Karpas-422 (cell line): Measurements from ENCODE around the gene CFAP126. TPM values are rescaled to one million over a fixed set of nuclear protein-coding genes. Genes with fewer than 3 reads are reported as not detected.
"Not testable (repeated sequence)": the region's sequence is repeated elsewhere in the genome, so short reads cannot be mapped to it uniquely, and the experiment has no call there.

ENCODE experiments used
- DNase-seq: peaks from one replicate; pipeline ENCODE4 v3.0.0-alpha.2; 2015
- H2AFZ ChIP-seq: fragments of 200-600 bp; sonication (generic); 2 replicates; pipeline ENCODE4 v1.6.1; 2014; ENCODE audit warnings: antibody characterized with exemption, low read length, mixed read lengths
- H3K27ac ChIP-seq: fragments of 200-600 bp; sonication (generic); 2 replicates; pipeline ENCODE4 v1.5.1; 2014; ENCODE audit warnings: mild to moderate bottlenecking, low read length, moderate library complexity
- H3K27me3 ChIP-seq: fragments of 200-600 bp; sonication (generic); 2 replicates; pipeline ENCODE4 v1.6.1; 2014; ENCODE audit warnings: low read length, mixed read lengths
- H3K36me3 ChIP-seq: fragments of 200-600 bp; sonication (generic); 2 replicates; pipeline ENCODE4 v1.6.1; 2014; ENCODE audit warnings: low read length, mixed read lengths; ENCODE audit not compliant: insufficient read depth
- H3K4me1 ChIP-seq: fragments of 200-600 bp; sonication (generic); 2 replicates; pipeline ENCODE4 v1.6.1; 2014; ENCODE audit warnings: mild to moderate bottlenecking, low read length, mixed read lengths
- H3K4me2 ChIP-seq: fragments of 200-600 bp; sonication (generic); 2 replicates; pipeline ENCODE4 v1.6.1; 2014; ENCODE audit warnings: low read length, low read depth, mild to moderate bottlenecking; ENCODE audit not compliant: poor library complexity, severe bottlenecking
- H3K4me3 ChIP-seq: fragments of 200-600 bp; sonication (generic); 2 replicates; pipeline ENCODE4 v1.5.1; 2014; ENCODE audit warnings: mild to moderate bottlenecking, antibody characterized with exemption, low read length, mixed read lengths
- H3K79me2 ChIP-seq: fragments of 200-600 bp; sonication (generic); 2 replicates; pipeline ENCODE4 v1.6.1; 2014; ENCODE audit warnings: mild to moderate bottlenecking, low read length, mixed read lengths
- H3K9ac ChIP-seq: fragments of 200-600 bp; sonication (generic); 2 replicates; pipeline ENCODE4 v1.6.0; 2014; ENCODE audit warnings: low read length
- H3K9me2 ChIP-seq: fragments of 200-600 bp; sonication (generic), shearing (Covaris generic); replicated peaks from 2 replicates; pipeline ENCODE4 v1.6.0; 2014; ENCODE audit warnings: mild to moderate bottlenecking, low read length, moderate library complexity; ENCODE audit not compliant: insufficient read depth
- H3K9me3 ChIP-seq: fragments of 300-700, 200-600 bp; sonication (generic); 2 replicates; pipeline ENCODE4 v1.6.1; 2014; ENCODE audit warnings: low read length, mixed read lengths
- H4K20me1 ChIP-seq: fragments of 200-600 bp; sonication (generic); 2 replicates; pipeline ENCODE4 v1.6.1; 2014; ENCODE audit warnings: mild to moderate bottlenecking, antibody characterized with exemption, low read length, low read depth; ENCODE audit not compliant: insufficient read depth
- small RNA-seq: library from RNA; depleted of rRNA; stranded (forward); fragments of <200 nt; gene quantifications from one replicate; pipeline ENCODE3, GENCODE V24; 2014
- total RNA-seq: library from RNA; depleted of rRNA; stranded (reverse); fragments of >200 nt; shearing (Covaris generic); gene quantifications from 2 replicates; pipeline ENCODE4 v1.2.3, GENCODE V29; 2014; ENCODE audit warnings: low replicate concordance; rRNA removed

Gene CFAP126
- total RNA-seq, 1 experiment from 2014 or later = not detected

DNA sequence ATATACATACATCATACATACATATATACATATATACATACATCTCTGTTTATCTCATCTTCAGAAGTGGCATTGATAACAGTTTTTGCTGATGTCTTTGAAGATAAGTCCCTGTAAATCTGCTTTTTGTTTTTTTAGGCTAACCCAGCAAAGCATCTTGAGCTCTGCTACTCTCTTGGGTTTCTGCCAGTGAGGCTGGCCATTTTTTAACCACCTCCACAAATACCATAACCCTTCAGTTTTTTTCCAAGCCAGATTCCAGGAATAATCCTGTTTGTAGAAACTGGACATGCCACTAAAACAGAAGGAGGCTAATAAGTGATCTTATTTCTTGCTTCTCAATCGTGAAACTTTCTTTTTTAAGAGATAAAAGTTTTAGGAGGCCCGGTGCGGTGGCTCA, 31.9 kb downstream of the CFAP126 start:
- no peaks in the 10 kb centered on the region for H3K79me2 ChIP-seq
- no peak overlapping the region for H3K27ac ChIP-seq
- H3K4me2 ChIP-seq = no peak overlapping the region
- H3K4me3 ChIP-seq = no peak overlapping the region
- H3K9me2 ChIP-seq = no peaks in the 10 kb centered on the region
- no peak for DNase-seq
- H3K9ac ChIP-seq = no peak overlapping the region
- no peaks in the 10 kb centered on the region for H4K20me1 ChIP-seq
- H3K4me1 ChIP-seq = no peaks in the 10 kb centered on the region
- H3K9me3 ChIP-seq = no peaks in the 10 kb centered on the region
- no peak overlapping the region for H2AFZ ChIP-seq
- H3K36me3 ChIP-seq = peaks cover 16% of the 10 kb centered on the region; the same call in 1 of the 2 replicates
- H3K27me3 ChIP-seq = no peaks in the 10 kb centered on the region

- no peaks in the 10 kb centered on the region for H3K9me2 ChIP-seq
- H3K4me3 ChIP-seq = no peak overlapping the region
- H3K4me2 ChIP-seq = no peak overlapping the region
- no peaks in the 10 kb centered on the region for H3K4me1 ChIP-seq
- peak; percentile 24 for DNase-seq
- no peaks in the 10 kb centered on the region for H3K79me2 ChIP-seq
- H3K36me3 ChIP-seq = peaks cover 16% of the 10 kb centered on the region; the same call in 1 of the 2 replicates
- no peak overlapping the region for H3K9ac ChIP-seq
- no peaks in the 10 kb centered on the region for H4K20me1 ChIP-seq
- no peaks in the 10 kb centered on the region for H3K27me3 ChIP-seq
- H3K9me3 ChIP-seq = no peaks in the 10 kb centered on the region
- no peak overlapping the region for H3K27ac ChIP-seq
- no peak overlapping the region for H2AFZ ChIP-seq
Observed at GRCh38 chr1:161333166-161333565, 34.5 kb downstream of the CFAP126 start.

DNA sequence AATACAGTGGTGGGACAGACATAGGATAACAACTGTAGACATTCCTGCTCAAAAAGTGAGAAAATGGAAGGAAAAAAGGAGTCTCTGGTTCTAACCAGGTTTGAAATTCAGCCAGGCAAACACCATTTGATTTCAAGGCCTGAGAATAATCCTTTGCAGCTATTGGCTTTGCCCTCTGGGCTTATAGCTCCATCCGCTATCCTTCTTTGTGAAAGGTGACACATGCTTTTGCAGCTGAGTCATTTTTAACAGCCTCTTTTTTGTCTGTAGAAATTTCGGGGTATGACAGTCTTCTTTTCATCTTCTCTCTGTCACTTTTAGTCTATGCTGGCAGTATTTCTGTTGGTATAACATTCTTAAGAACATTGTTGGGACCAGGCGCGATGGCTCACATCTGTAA, 37.3 kb downstream of the CFAP126 start:
- no peak overlapping the region for H3K27ac ChIP-seq
- H3K4me2 ChIP-seq = no peak overlapping the region
- H4K20me1 ChIP-seq = no peaks in the 10 kb centered on the region
- DNase-seq = peak; percentile 37
- H3K9ac ChIP-seq = no peak overlapping the region
- H3K36me3 ChIP-seq = peaks cover 21% of the 10 kb centered on the region; the same call in 1 of the 2 replicates
- no peak overlapping the region for H3K4me3 ChIP-seq
- no peaks in the 10 kb centered on the region for H3K9me3 ChIP-seq
- no peaks in the 10 kb centered on the region for H3K4me1 ChIP-seq
- H3K79me2 ChIP-seq = no peaks in the 10 kb centered on the region
- H3K27me3 ChIP-seq = no peaks in the 10 kb centered on the region
- H2AFZ ChIP-seq = no peak overlapping the region
- H3K9me2 ChIP-seq = no peaks in the 10 kb centered on the region

GRCh38 chr1:161324020-161324419, 43.7 kb downstream of the CFAP126 start:
- no peak overlapping the region for H3K4me2 ChIP-seq
- no peak overlapping the region for H3K4me3 ChIP-seq
- no peaks in the 10 kb centered on the region for H4K20me1 ChIP-seq
- no peak overlapping the region for H3K27ac ChIP-seq
- no peaks in the 10 kb centered on the region for H3K9me2 ChIP-seq
- no peaks in the 10 kb centered on the region for H3K9me3 ChIP-seq
- no peaks in the 10 kb centered on the region for H3K27me3 ChIP-seq
- H3K36me3 ChIP-seq = peaks cover 5% of the 10 kb centered on the region; the same call in 1 of the 2 replicates
- DNase-seq = peak; percentile 29
- peaks cover 17% of the 10 kb centered on the region for H3K4me1 ChIP-seq
- H2AFZ ChIP-seq = no peak overlapping the region
- H3K9ac ChIP-seq = no peak overlapping the region
- peaks cover 18% of the 10 kb centered on the region for H3K79me2 ChIP-seq

GRCh38 chr1:161315841-161316674, 51.6 kb downstream of the CFAP126 start:
- H3K9ac ChIP-seq = peak overlapping the region; percentile 95
- H2AFZ ChIP-seq, H4K20me1 ChIP-seq, H3K9me3 ChIP-seq, H3K36me3 ChIP-seq, H3K27me3 ChIP-seq, H3K9me2 ChIP-seq: not testable (repeated sequence)
- peak overlapping the region; percentile 100 for H3K4me2 ChIP-seq
- peak overlapping the region; percentile 88 for H3K27ac ChIP-seq
- DNase-seq = peak; percentile 73
- peaks cover 34% of the 10 kb centered on the region for H3K79me2 ChIP-seq
- peak overlapping the region; percentile 95 for H3K4me3 ChIP-seq
- H3K4me1 ChIP-seq = peaks cover 49% of the 10 kb centered on the region

Small RNA genes lying within 50 kb of the gene (small RNA-seq; reads per million reads assigned to genes)
- gene AL592295.2 (not detected), gene RNU6-481P (not detected)

Other genes with a start within 250 kb of the CFAP126 start
- 34.1 and 71.0 TPM in 2 replicates for gene PFDN2, start 249.8 kb downstream of the CFAP126 start, total RNA-seq
- gene NIT1, start 249.8 kb downstream of the CFAP126 start, total RNA-seq = 41.5 and 44.0 TPM in 2 replicates
- 24.2 and 25.6 TPM in 2 replicates for gene DEDD, start 235.2 kb downstream of the CFAP126 start, total RNA-seq
- gene UFC1, start 213.9 kb downstream of the CFAP126 start, total RNA-seq = 72.5 and 100.0 TPM in 2 replicates
- 21.9 and 43.9 TPM in 2 replicates for gene USP21, start 208.4 kb downstream of the CFAP126 start, total RNA-seq
- 37.0 and 60.8 TPM in 2 replicates for gene PPOX, start 201.4 kb downstream of the CFAP126 start, total RNA-seq
- 34.9 and 54.7 TPM in 2 replicates for gene B4GALT3, start 190.4 kb downstream of the CFAP126 start, total RNA-seq
- gene ADAMTS4, start 168.8 kb downstream of the CFAP126 start, total RNA-seq = 0.15 TPM in 1 of 2 replicates, not detected in the other
- 134 and 167 TPM in 2 replicates for gene NDUFS2, start 165.5 kb downstream of the CFAP126 start, total RNA-seq
- not detected in 2 replicates for gene FCER1G, start 152.6 kb downstream of the CFAP126 start, total RNA-seq
- not detected in 2 replicates for gene APOA2, start 144.2 kb downstream of the CFAP126 start, total RNA-seq
- 9.5 and 12.6 TPM in 2 replicates for gene TOMM40L, start 141.8 kb downstream of the CFAP126 start, total RNA-seq
- not detected in 2 replicates for gene NR1I3, start 129.7 kb downstream of the CFAP126 start, total RNA-seq
- gene PCP4L1, start 109.1 kb downstream of the CFAP126 start, total RNA-seq = 0.14 TPM in 1 of 2 replicates, not detected in the other
- gene MPZ, start 57.9 kb downstream of the CFAP126 start, total RNA-seq = 4.0 and 6.9 TPM in 2 replicates
- gene SDHC, start 53.5 kb downstream of the CFAP126 start, total RNA-seq = 14.2 and 48.8 TPM in 2 replicates
- gene FCGR2A, start 137.6 kb upstream of the CFAP126 start, total RNA-seq = 3.9 and 4.6 TPM in 2 replicates
- gene HSPA6, start 156.7 kb upstream of the CFAP126 start, total RNA-seq = 14.6 and 31.9 TPM in 2 replicates
- not detected in 2 replicates for gene FCGR3A, start 181.9 kb upstream of the CFAP126 start, total RNA-seq